Dendritic cell treated with granulocyte-macrophage colony-stimulating factor and Interleukin-4, amounts not matched to agents 40 ng/mL and 50 ng/mL, for 4 days (primary cell): Measurements from ENCODE around the gene ING4.

Experiments used
- H3K27ac Mint-ChIP-seq: one replicate; pipeline ENCODE4 v1.8.0; 2022; ENCODE audit warnings: mild to moderate bottlenecking, mixed read lengths
- H3K27me3 Mint-ChIP-seq: one replicate; pipeline ENCODE4 v1.8.0; 2022; ENCODE audit warnings: mild to moderate bottlenecking, mixed read lengths
- H3K36me3 Mint-ChIP-seq: one replicate; pipeline ENCODE4 v1.8.0; 2022; ENCODE audit warnings: low read depth, mixed read lengths
- H3K4me1 Mint-ChIP-seq: one replicate; pipeline ENCODE4 v1.8.0; 2022; ENCODE audit warnings: low read depth, mixed read lengths
- H3K4me3 Mint-ChIP-seq: one replicate; pipeline ENCODE4 v1.8.0; 2022; ENCODE audit warnings: mild to moderate bottlenecking, moderate library complexity, mixed read lengths
- H3K9me3 Mint-ChIP-seq: one replicate; pipeline ENCODE4 v1.8.0; 2022; ENCODE audit warnings: mixed read lengths
- intact Hi-C: fragments of 100-400 bp; cut with micrococcal nuclease; formaldehyde crosslinking; loops from one replicate; pipeline ENCODE4 v1.15.0; 2022

The ING4 gene

GRCh38 chr12:6695313-6696045 is 32.6 kb upstream of the ING4 start:
- Mint-ChIP-seq H3K27ac (no peak overlapping the region), H3K4me3 (no peak overlapping the region), H3K4me1 (peaks cover 49% of the 10 kb centered on the region), H3K9me3 (no peaks in the 10 kb centered on the region), H3K27me3 (peaks cover 61% of the 10 kb centered on the region), H3K36me3 (no peaks in the 10 kb centered on the region)
- intact Hi-C loops = no loop called here

GRCh38 chr12:6694701-6695100 is 31.8 kb upstream of the ING4 start:
- intact Hi-C loops = no loop called here
- peaks cover 55% of the 10 kb centered on the region for H3K27me3 Mint-ChIP-seq
- H3K4me3 Mint-ChIP-seq = no peak overlapping the region
- H3K4me1 Mint-ChIP-seq = peaks cover 46% of the 10 kb centered on the region
- H3K36me3 Mint-ChIP-seq = peaks cover 4% of the 10 kb centered on the region
- H3K27ac Mint-ChIP-seq = peak overlapping the region; percentile 14
- H3K9me3 Mint-ChIP-seq = no peaks in the 10 kb centered on the region

- intact Hi-C loops = no loop called here
- Mint-ChIP-seq H3K27ac (peak overlapping the region; percentile 14), H3K4me1 (peaks cover 39% of the 10 kb centered on the region), H3K27me3 (peaks cover 47% of the 10 kb centered on the region), H3K4me3 (no peak overlapping the region), H3K9me3 (no peaks in the 10 kb centered on the region), H3K36me3 (peaks cover 11% of the 10 kb centered on the region)
Measured at GRCh38 chr12:6693832-6694355, 31.0 kb upstream of the ING4 start.

GRCh38 chr12:6692888-6693287 is 30.0 kb upstream of the ING4 start:
- H3K36me3 Mint-ChIP-seq = peaks cover 21% of the 10 kb centered on the region
- no peaks in the 10 kb centered on the region for H3K9me3 Mint-ChIP-seq
- peaks cover 37% of the 10 kb centered on the region for H3K27me3 Mint-ChIP-seq
- peaks cover 43% of the 10 kb centered on the region for H3K4me1 Mint-ChIP-seq
- H3K27ac Mint-ChIP-seq = peak overlapping the region; percentile 9
- no peak overlapping the region for H3K4me3 Mint-ChIP-seq
- intact Hi-C loops = no loop called here

- no peak overlapping the region for H3K27ac Mint-ChIP-seq
- H3K9me3 Mint-ChIP-seq = no peaks in the 10 kb centered on the region
- H3K4me1 Mint-ChIP-seq = peaks cover 46% of the 10 kb centered on the region
- intact Hi-C loops = no loop called here
- peaks cover 23% of the 10 kb centered on the region for H3K27me3 Mint-ChIP-seq
- no peak overlapping the region for H3K4me3 Mint-ChIP-seq
- peaks cover 36% of the 10 kb centered on the region for H3K36me3 Mint-ChIP-seq
Measured at GRCh38 chr12:6691473-6691872, 28.6 kb upstream of the ING4 start.

DNA sequence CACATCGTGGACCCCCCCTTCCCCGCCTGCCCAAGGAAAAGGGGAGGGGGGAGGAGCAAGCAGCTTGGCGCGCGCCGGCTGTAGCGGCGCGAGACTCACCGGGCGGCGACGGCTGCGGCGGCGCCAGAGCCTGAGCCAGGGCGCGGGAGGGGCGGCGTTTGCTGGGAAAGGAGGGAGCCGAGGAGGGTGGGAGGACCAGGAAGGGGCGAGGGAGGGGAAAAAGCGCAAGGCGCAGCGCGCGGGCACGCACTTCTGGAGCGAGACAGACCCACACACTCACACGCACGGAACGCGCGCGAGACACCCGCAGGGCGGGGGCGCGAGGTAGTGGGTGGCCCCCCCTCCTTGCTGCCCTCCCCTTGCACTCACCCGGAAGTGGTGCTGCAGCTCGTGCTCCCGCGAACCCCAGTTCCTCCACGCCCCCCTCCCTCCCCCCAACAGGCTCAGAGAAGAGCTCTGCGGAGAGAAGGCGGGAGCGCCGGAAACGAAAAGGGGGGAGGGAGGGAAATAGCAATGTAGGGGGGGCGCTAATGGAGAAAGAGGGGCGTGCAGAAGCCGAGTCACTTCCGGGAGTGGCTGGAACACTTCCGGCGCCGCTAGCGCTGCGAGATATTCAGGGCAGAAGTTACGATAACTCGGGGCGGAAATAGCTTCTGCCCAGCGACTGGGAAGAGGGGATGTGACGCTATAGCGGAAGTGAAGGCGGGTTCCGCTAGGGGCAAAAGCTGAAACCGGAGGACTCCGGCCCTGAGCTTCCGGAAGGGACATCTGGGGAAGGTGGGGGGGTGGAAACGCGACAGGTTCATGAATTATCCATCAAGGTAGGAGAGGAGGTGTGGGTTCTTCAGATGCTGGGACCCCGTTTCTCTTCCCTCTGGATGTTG is 26.3 kb upstream of the ING4 start, which contains the start of gene ZNF384:
Gene ZNF384 (minus strand): TSS at position 377 of the 884 bp plus-strand sequence. CDS start 9,855 bp downstream, outside the sequence.
- H3K27ac Mint-ChIP-seq = peak within 1 kb of the TSS; percentile 97
- intact Hi-C loops = loop anchor here (1.0 to 5.0 kb wide), 3 partner anchors 26 to 138 kb away; partner anchors contain the start of genes COPS7A, ING4 and P3H3
- peak within 1 kb of the TSS; percentile 97 for H3K4me3 Mint-ChIP-seq
- H3K27me3 Mint-ChIP-seq = peaks cover 10% of the 10 kb centered on the region
- no peaks in the 10 kb centered on the region for H3K9me3 Mint-ChIP-seq
- H3K36me3 Mint-ChIP-seq = peaks cover 57% of the 10 kb centered on the region
- peaks cover 50% of the 10 kb centered on the region for H3K4me1 Mint-ChIP-seq

- H3K4me1 Mint-ChIP-seq = peaks cover 51% of the 10 kb centered on the region
- intact Hi-C loops = loop anchor here (5.0 kb wide), 1 partner anchor 139 kb away; the partner anchor contains the start of gene P3H3
- H3K4me3 Mint-ChIP-seq = peak overlapping the region; percentile 97
- peaks cover 3% of the 10 kb centered on the region for H3K27me3 Mint-ChIP-seq
- H3K36me3 Mint-ChIP-seq = peaks cover 60% of the 10 kb centered on the region
- no peaks in the 10 kb centered on the region for H3K9me3 Mint-ChIP-seq
- H3K27ac Mint-ChIP-seq = peak overlapping the region; percentile 97
Measured at GRCh38 chr12:6688543-6688998, 25.7 kb upstream of the ING4 start.

GRCh38 chr12:6685814-6686213 is 22.9 kb upstream of the ING4 start:
- H3K36me3 Mint-ChIP-seq = peaks cover 87% of the 10 kb centered on the region
- intact Hi-C loops = loop anchor here (1.0 to 5.0 kb wide), 2 partner anchors 69 to 141 kb away; partner anchors contain the start of gene P3H3
- peaks cover 46% of the 10 kb centered on the region for H3K4me1 Mint-ChIP-seq
- no peak overlapping the region for H3K27ac Mint-ChIP-seq
- H3K27me3 Mint-ChIP-seq = no peaks in the 10 kb centered on the region
- no peak overlapping the region for H3K4me3 Mint-ChIP-seq
- no peaks in the 10 kb centered on the region for H3K9me3 Mint-ChIP-seq

- H3K9me3 Mint-ChIP-seq = no peaks in the 10 kb centered on the region
- peaks cover 52% of the 10 kb centered on the region for H3K4me1 Mint-ChIP-seq
- H3K27me3 Mint-ChIP-seq = no peaks in the 10 kb centered on the region
- H3K36me3 Mint-ChIP-seq = peaks cover 93% of the 10 kb centered on the region
- no peak overlapping the region for H3K4me3 Mint-ChIP-seq
- intact Hi-C loops = loop anchor here (1.0 to 5.0 kb wide), 2 partner anchors 67 to 143 kb away; partner anchors contain the start of gene P3H3
- no peak overlapping the region for H3K27ac Mint-ChIP-seq
Measured at GRCh38 chr12:6684609-6685008, 21.7 kb upstream of the ING4 start.

DNA sequence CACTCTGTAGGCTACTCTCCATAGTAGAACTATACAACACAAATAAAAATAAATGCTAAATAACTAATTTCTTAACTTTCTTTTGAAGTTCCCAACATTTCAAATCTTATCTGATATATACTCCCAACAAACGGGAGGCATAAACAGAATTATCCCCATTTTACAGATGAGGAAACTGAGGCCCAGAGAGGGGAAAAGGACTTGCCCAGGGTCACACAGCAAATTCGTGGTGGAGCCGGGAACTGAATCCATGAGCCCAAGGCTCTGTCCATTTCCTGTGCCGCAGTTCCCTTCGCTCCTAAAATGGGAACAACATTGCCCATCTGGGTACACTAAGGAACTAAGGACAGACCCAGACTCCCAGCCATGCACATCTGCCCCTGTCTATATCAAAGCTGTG is 14.0 kb upstream of the ING4 start:
- intact Hi-C loops = no loop called here
- no peaks in the 10 kb centered on the region for H3K27me3 Mint-ChIP-seq
- H3K27ac Mint-ChIP-seq = no peak overlapping the region
- no peaks in the 10 kb centered on the region for H3K9me3 Mint-ChIP-seq
- H3K4me1 Mint-ChIP-seq = peaks cover 10% of the 10 kb centered on the region
- no peak overlapping the region for H3K4me3 Mint-ChIP-seq
- H3K36me3 Mint-ChIP-seq = peaks cover 97% of the 10 kb centered on the region

- Mint-ChIP-seq H3K27ac (no peak overlapping the region), H3K4me1 (no peaks in the 10 kb centered on the region), H3K9me3 (no peaks in the 10 kb centered on the region), H3K4me3 (no peak overlapping the region), H3K27me3 (no peaks in the 10 kb centered on the region), H3K36me3 (peaks cover 98% of the 10 kb centered on the region)
- intact Hi-C loops = no loop called here
Measured at GRCh38 chr12:6672143-6672542, 9.2 kb upstream of the ING4 start.

GRCh38 chr12:6667559-6668210 is 4.8 kb upstream of the ING4 start:
- peak overlapping the region; percentile 58 for H3K27ac Mint-ChIP-seq
- peaks cover 76% of the 10 kb centered on the region for H3K36me3 Mint-ChIP-seq
- H3K4me3 Mint-ChIP-seq = no peak overlapping the region
- H3K27me3 Mint-ChIP-seq = no peaks in the 10 kb centered on the region
- intact Hi-C loops = no loop called here
- no peaks in the 10 kb centered on the region for H3K9me3 Mint-ChIP-seq
- peaks cover 8% of the 10 kb centered on the region for H3K4me1 Mint-ChIP-seq

- Mint-ChIP-seq H3K27ac (no peak overlapping the region), H3K27me3 (no peaks in the 10 kb centered on the region), H3K9me3 (no peaks in the 10 kb centered on the region), H3K4me1 (peaks cover 17% of the 10 kb centered on the region), H3K36me3 (peaks cover 63% of the 10 kb centered on the region), H3K4me3 (no peak overlapping the region)
- intact Hi-C loops = no loop called here
Measured at GRCh38 chr12:6666211-6666610, 3.3 kb upstream of the ING4 start.
